Endothelial cell of umbilical vein (primary cell): ENCODE measurements around the gene STK38L.

ENCODE experiments used
- CTCF ChIP-seq, 2 donors: IDR thresholded peaks; 1 replicate in 1 of 2; 2 replicates in 1 of 2; pipeline ENCODE4 v1.5.1; 2011; ENCODE audit warnings: low read length in 2 of 2, mild to moderate bottlenecking in 2 of 2, moderate library complexity in 2 of 2, control low read depth in 1 of 2, inconsistent platforms in 1 of 2, low read depth in 1 of 2; ENCODE audit not compliant: insufficient read depth in 1 of 2; ENCODE audit errors: extremely low read depth in 1 of 2
- EZH2 ChIP-seq: IDR thresholded peaks from 2 replicates; pipeline ENCODE4 v1.6.1; 2012; ENCODE audit warnings: borderline replicate concordance, low read depth, mild to moderate bottlenecking, moderate library complexity, low read length, inconsistent platforms; ENCODE audit not compliant: severe bottlenecking
- FOS ChIP-seq: IDR thresholded peaks from 2 replicates; pipeline ENCODE4 v1.6.1; 2011; ENCODE audit warnings: mild to moderate bottlenecking, low read length, moderate library complexity, borderline replicate concordance; ENCODE audit not compliant: insufficient read depth
- POLR2A ChIP-seq: IDR thresholded peaks from 2 replicates; pipeline ENCODE4 v1.6.1; 2012; ENCODE audit warnings: low read depth, mild to moderate bottlenecking, control low read depth, low read length
- POLR2AphosphoS5 ChIP-seq: IDR thresholded peaks from 2 replicates; pipeline ENCODE4 v1.6.1; 2012; ENCODE audit warnings: low read depth, mild to moderate bottlenecking, control low read depth, low read length, moderate library complexity; ENCODE audit not compliant: insufficient read depth

DNA sequence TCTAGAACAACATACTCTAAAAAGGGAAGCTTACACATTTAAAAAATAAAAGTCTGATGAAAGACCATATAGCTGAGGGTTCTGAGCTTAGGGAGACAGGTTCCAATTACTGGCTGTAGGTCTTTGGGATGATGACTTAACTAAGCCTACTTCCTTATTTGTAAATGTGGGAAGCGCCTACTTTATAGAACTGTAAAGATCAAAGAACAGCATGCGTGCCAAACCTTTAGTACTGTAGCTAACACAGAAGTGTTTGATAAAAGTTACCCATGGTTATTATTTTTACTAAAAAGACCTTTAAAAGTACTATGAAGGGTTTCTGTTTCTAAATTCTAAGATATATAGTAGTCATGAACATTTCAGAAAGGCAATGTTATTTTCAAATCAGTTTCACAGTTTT is 35.7 kb downstream of the STK38L start:
- TF ChIP-seq EZH2 (no peak), POLR2A (no peak), POLR2AphosphoS5 (no peak), CTCF (IDR thresholded peaks at IDR 0.05; ENCODE audit: extremely low read depth in 1 of 2, insufficient read depth in 1 of 2, low read depth in 1 of 2, low read length in 2 of 2) (no peak), FOS (no peak)
